ENCODE results near the gene RETN.

- TF ChIP-seq, protein P1, sequence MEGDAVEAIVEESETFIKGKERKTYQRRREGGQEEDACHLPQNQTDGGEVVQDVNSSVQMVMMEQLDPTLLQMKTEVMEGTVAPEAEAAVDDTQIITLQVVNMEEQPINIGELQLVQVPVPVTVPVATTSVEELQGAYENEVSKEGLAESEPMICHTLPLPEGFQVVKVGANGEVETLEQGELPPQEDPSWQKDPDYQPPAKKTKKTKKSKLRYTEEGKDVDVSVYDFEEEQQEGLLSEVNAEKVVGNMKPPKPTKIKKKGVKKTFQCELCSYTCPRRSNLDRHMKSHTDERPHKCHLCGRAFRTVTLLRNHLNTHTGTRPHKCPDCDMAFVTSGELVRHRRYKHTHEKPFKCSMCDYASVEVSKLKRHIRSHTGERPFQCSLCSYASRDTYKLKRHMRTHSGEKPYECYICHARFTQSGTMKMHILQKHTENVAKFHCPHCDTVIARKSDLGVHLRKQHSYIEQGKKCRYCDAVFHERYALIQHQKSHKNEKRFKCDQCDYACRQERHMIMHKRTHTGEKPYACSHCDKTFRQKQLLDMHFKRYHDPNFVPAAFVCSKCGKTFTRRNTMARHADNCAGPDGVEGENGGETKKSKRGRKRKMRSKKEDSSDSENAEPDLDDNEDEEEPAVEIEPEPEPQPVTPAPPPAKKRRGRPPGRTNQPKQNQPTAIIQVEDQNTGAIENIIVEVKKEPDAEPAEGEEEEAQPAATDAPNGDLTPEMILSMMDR (IDR thresholded peaks at IDR 0.05), result no peak
- no peak for TF ChIP-seq POLR2A (IDR thresholded peaks at IDR 0.05)
- TF ChIP-seq EP300 (IDR thresholded peaks at IDR 0.05), result peak in 1 of 2 donors; percentile 42
These were observed 36.7 kb downstream of the RETN start for GRCh38 chr19:7705387-7706187.

Data from tibial nerve (tissue), 4 donors.